Suprapubic skin (tissue), 4 donors: ENCODE results near the gene FBXO17. TPM values are rescaled to one million over a fixed set of nuclear protein-coding genes. Genes with fewer than 3 reads are reported as not detected.
A peak's percentile ranks its signal among the peaks of the same experiment; 100 is the strongest.

Source experiments
- DNase-seq, 2 donors: peaks; one replicate each; pipeline ENCODE4 v3.0.0-alpha.2; 2019; ENCODE audit warnings: low spot score in 2 of 2
- H3K27ac ChIP-seq: fragments of 200-600 bp; sonication (generic); one replicate; pipeline ENCODE4 v1.5.1; 2019
- H3K27me3 ChIP-seq: fragments of 200-600 bp; sonication (generic); one replicate; pipeline ENCODE4 v1.5.1; 2019
- H3K36me3 ChIP-seq: fragments of 200-600 bp; sonication (generic); one replicate; pipeline ENCODE4 v1.5.1; 2019
- H3K4me1 ChIP-seq: fragments of 200-600 bp; sonication (generic); one replicate; pipeline ENCODE4 v1.5.1; 2019
- H3K4me3 ChIP-seq: fragments of 200-600 bp; sonication (generic); one replicate; pipeline ENCODE4 v1.5.1; 2019; ENCODE audit warnings: mild to moderate bottlenecking
- H3K9me3 ChIP-seq: fragments of 200-600 bp; sonication (generic); one replicate; pipeline ENCODE4 v1.5.1; 2019
- CTCF ChIP-seq, 2 donors: fragments of 200-600 bp in 1 of 2; fragments of 450-650 bp in 1 of 2; sonication (generic) in 1 of 2; IDR thresholded peaks; one replicate each; pipeline ENCODE4 v1.5.1; 2016 to 2019; ENCODE audit warnings: antibody characterized with exemption in 2 of 2, mild to moderate bottlenecking in 1 of 2, moderate library complexity in 1 of 2
- EP300 ChIP-seq: sonication (generic); formaldehyde crosslinking; IDR thresholded peaks from one replicate; pipeline ENCODE4 v1.6.1; 2017; ENCODE audit warnings: antibody characterized with exemption
- POLR2A ChIP-seq, 2 donors: fragments of 450-650 bp; IDR thresholded peaks; one replicate each; pipeline ENCODE4 v1.6.1; 2017; ENCODE audit warnings: antibody characterized with exemption in 2 of 2, mild to moderate bottlenecking in 2 of 2, moderate library complexity in 2 of 2
- POLR2AphosphoS5 ChIP-seq, 3 donors: sonication (generic); formaldehyde crosslinking; IDR thresholded peaks; one replicate each; pipeline ENCODE4 v1.6.1; 2017; ENCODE audit warnings: antibody characterized with exemption in 3 of 3
- WGBS: methylation state at CpG from one replicate; pipeline ENCODE4 v1.1.5; 2018; 5-methylcytosine and 5-hydroxymethylcytosine counted together
- total RNA-seq, 4 donors: library from RNA; depleted of rRNA; stranded (reverse); fragments of >200 nt; gene quantifications; one replicate each; pipeline ENCODE4 v1.1.0, GENCODE V29; 2016

The FBXO17 gene
- total RNA-seq, 4 donors from 2014 or later: 11.3 to 35.1 (median 20.4) TPM

- Histone ChIP-seq H3K27me3 (no peaks in the 10 kb centered on the region), H3K36me3 (peaks cover 6% of the 10 kb centered on the region), H3K4me3 (peak overlapping the region; percentile 94), H3K27ac (peak overlapping the region; percentile 93), H3K9me3 (no peaks in the 10 kb centered on the region), H3K4me1 (peaks cover 36% of the 10 kb centered on the region)
- DNase-seq: no peak
- no peak for TF ChIP-seq CTCF (IDR thresholded peaks at IDR 0.05)
- TF ChIP-seq EP300: no peak
- no peak for TF ChIP-seq POLR2A (IDR thresholded peaks at IDR 0.05)
- no peak for TF ChIP-seq POLR2AphosphoS5 (IDR thresholded peaks at IDR 0.05)
- 1% methylated on average over 8 of the region's 8 CpGs for WGBS
Observed at GRCh38 chr19:38900202-38900629, 75.3 kb downstream of the FBXO17 start.

GRCh38 chr19:38899447-38900201 is 75.9 kb downstream of the FBXO17 start, which contains the start of the genes NFKBIB and SIRT2:
Gene NFKBIB, plus strand, starts transcription at chr19:38899969. Its CDS starts 64 bp downstream, at chr19:38900033.
Gene SIRT2, minus strand, starts transcription at chr19:38899618. Its CDS starts 97 bp downstream, at chr19:38899521.
- DNase-seq: peak; percentile 100
- TF ChIP-seq POLR2A (IDR thresholded peaks at IDR 0.05): peak in 1 of 2 donors; percentile 84
- TF ChIP-seq CTCF (IDR thresholded peaks at IDR 0.05): no peak
- TF ChIP-seq POLR2AphosphoS5 (IDR thresholded peaks at IDR 0.05): peak in 2 of 3 donors; percentile 55 to 94
- TF ChIP-seq EP300: no peak
- H3K27me3 ChIP-seq: no peaks in the 10 kb centered on the region
- peaks cover under 1% of the 10 kb centered on the region for H3K36me3 ChIP-seq
- no peaks in the 10 kb centered on the region for H3K9me3 ChIP-seq
- peak within 1 kb of the TSS; percentile 93 for H3K27ac ChIP-seq
- under 1% methylated on average over 31 of the region's 64 CpGs for WGBS
- peak within 1 kb of the TSS; percentile 94 for H3K4me3 ChIP-seq
- peaks cover 39% of the 10 kb centered on the region for H3K4me1 ChIP-seq

- no peak for TF ChIP-seq POLR2A (IDR thresholded peaks at IDR 0.05)
- TF ChIP-seq EP300: no peak
- TF ChIP-seq POLR2AphosphoS5 (IDR thresholded peaks at IDR 0.05): no peak
- no peak for TF ChIP-seq CTCF (IDR thresholded peaks at IDR 0.05)
- DNase-seq: no peak
Observed at GRCh38 chr19:38898788-38899446, 76.6 kb downstream of the FBXO17 start.

GRCh38 chr19:38894968-38895367 is 80.6 kb downstream of the FBXO17 start:
- Histone ChIP-seq H3K36me3 (peaks cover 28% of the 10 kb centered on the region), H3K27me3 (no peaks in the 10 kb centered on the region), H3K9me3 (no peaks in the 10 kb centered on the region), H3K4me1 (peaks cover 28% of the 10 kb centered on the region), H3K4me3 (no peak overlapping the region), H3K27ac (no peak overlapping the region)
- WGBS: 67% methylated on average over 9 of the region's 9 CpGs
- DNase-seq: no peak
- TF ChIP-seq POLR2A (IDR thresholded peaks at IDR 0.05) (no peak), CTCF (IDR thresholded peaks at IDR 0.05) (no peak), POLR2AphosphoS5 (IDR thresholded peaks at IDR 0.05) (no peak), EP300 (no peak)

More at GRCh38 chr19:38898788-38899446, 76.6 kb downstream of the FBXO17 start:
- H3K9me3 ChIP-seq: no peaks in the 10 kb centered on the region
- H3K4me1 ChIP-seq: peaks cover 39% of the 10 kb centered on the region
- H3K27me3 ChIP-seq: no peaks in the 10 kb centered on the region
- peak overlapping the region; percentile 94 for H3K4me3 ChIP-seq
- peaks cover 5% of the 10 kb centered on the region for H3K36me3 ChIP-seq
- H3K27ac ChIP-seq: peak overlapping the region; percentile 61
- WGBS: 4% methylated on average over 24 of the region's 25 CpGs

GRCh38 chr19:38893341-38893771 is 82.2 kb downstream of the FBXO17 start:
- H3K9me3 ChIP-seq: no peaks in the 10 kb centered on the region
- TF ChIP-seq CTCF (IDR thresholded peaks at IDR 0.05) (no peak), EP300 (no peak), POLR2AphosphoS5 (IDR thresholded peaks at IDR 0.05) (no peak), POLR2A (IDR thresholded peaks at IDR 0.05) (no peak)
- WGBS: 87% methylated on average over 6 of the region's 14 CpGs
- H3K4me1 ChIP-seq: peaks cover 22% of the 10 kb centered on the region
- H3K36me3 ChIP-seq: peaks cover 44% of the 10 kb centered on the region
- no peak for DNase-seq
- H3K27me3 ChIP-seq: no peaks in the 10 kb centered on the region
- H3K4me3 ChIP-seq: no peak overlapping the region
- no peak overlapping the region for H3K27ac ChIP-seq
